HG03139 (cell line): Measurements from ENCODE around the gene S100A6.
"Not testable (repeated sequence)": the region's sequence is repeated elsewhere in the genome, so short reads cannot be mapped to it uniquely, and the experiment has no call there.

ENCODE experiments used
- ATAC-seq: cut with Tn5 transposase; IDR thresholded peaks from one replicate; pipeline ENCODE4 v1.9.1; 2021; ENCODE audit not compliant: unreplicated experiment

Gene S100A6

DNA sequence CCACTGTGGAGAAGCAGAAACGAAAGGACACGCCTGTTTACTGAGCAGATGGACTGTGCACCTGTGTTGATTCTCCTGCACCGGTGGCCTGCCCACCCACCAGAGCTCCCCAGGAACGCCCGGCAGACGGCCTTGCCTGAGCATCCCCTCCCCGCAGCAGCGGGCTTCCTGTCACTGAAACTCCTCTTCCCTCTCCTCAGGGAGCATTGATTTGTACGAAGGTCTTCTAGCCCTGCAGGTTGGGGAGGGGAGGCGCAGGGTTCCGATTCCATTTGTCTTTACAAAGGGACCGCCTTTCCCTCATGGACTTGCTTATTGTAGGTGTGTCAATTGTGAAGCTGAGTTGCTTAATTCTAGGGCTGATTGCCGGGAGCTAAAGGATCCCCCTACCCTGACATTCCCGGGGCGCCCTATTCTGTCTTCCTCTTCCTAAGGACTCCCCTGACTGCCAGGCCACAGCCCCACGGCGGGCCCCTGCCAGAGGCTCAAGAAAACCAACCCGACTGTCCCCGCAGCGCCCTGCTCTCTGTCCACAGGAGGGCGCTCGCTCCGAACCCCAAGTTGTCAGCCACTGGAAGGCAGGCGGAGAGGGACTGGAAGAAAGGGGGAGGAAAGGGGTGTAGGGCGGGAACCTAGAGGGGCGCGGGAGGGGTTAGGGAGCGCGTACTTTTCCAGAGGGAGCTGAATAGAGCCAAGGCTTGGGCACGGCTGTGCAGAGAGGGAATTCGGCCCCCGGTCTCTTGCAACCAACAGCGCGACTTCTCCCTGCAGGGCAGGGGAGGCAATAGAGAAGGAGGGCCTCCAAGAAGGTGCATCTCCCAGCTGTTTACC lies 2.8 kb downstream of the S100A6 start:
- no peak for ATAC-seq

DNA sequence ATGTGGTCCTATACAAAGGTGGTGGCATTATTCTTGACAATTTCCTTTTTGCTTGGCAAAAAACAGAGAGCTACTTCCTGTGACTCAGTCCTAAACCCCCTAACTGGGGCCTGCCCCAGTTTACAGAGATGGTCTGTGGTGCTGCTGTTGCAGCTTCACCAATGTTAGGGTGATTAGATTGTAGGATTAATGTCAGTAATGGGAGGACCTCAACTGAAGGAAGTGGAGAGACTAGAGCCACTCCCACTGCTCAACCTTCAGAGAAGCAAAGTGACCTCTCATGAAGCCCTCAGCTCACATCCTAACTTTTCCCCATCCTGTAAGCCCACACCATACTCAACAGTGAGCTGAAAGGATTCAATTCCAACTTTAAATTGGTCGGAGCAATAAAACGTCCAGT lies 3.6 kb downstream of the S100A6 start:
- ATAC-seq, result no peak

DNA sequence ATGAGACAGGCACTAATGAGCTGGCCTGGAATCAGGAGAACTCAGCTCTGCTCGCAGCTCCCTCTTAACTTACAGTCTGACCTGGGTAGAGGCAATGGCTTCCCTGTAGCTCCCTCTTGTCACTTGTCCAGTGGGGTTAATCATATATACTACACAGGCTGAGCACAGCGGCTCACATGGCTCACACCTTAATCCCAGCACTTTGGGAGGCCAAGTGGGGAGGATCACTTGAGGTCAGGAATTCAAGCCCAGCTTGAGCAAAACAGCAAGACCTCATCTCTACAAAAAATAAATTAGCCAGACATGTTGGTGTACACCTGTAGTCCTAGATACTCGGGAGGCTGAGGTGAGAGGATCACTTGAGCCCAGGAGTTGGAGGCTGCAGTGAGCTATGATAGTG lies 4.2 kb downstream of the S100A6 start:
- ATAC-seq, result no peak

DNA sequence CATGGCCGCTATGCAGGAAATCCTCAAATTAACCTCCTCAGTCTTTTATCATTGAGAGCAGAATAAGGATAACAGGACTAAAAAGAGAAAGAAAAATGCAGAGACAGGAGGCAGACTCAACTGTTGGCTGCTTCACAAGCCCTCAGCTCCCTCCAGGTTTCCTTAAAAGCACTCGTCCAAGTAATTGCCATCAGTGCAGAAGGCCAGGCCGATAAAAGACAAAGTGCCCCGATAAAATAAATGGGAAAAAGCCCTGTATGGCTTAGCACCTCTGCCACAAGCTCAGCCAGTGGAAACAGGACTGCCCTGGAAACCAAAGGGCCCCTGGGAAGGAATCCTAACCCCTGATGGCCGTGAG lies 8.1 kb downstream of the S100A6 start:
- no peak for ATAC-seq

DNA sequence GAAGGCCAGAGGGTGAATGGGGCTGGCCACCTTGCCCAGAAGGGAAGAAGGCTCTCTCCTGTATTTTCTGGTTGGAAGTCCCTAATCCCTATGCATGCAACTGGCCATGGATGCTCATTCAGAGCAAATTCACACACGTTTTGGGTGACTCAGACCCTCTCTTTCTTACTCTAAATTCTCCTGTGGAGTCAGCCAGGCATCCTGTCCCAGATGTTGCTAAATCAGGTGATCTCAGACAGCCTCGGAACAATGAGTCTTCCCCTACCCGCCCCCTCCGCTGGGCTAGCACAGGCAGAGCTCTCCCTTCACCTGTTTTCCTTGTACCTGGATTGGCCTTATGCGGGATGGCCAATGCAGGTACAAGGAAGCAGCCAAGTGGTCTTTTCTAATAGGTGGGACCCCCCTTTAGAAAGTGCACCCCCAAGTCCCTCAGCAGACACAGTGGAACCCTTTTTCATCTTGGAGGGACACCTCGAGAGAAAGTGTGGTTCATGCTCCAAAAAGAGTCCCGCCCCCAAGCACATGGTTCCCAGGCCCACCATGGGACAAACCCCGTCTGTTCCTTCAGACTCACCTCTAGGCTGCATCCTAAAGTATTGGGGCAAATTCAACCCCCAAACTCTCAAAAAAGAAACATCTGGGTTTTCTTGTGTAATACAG lies 8.6 kb downstream of the S100A6 start:
- no peak for ATAC-seq

DNA sequence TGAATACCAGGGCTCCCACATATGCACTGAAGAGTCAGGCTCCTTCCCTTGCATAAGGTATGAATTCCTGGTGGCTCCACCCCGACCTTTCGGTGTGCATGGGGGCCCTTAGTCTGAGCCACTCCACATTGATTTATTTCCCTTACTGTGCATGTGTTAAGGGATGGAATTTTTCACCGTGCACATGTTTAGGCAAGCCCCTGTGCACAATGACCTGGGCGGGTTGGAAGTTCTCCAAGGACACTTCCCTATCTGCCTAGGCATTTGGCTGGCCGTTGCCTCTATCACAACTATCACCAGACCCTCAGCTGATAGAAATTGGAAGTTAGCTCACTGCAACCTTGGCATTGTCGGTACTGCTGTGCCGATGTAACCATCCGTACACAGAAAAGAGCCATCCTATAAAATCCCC lies 9.7 kb downstream of the S100A6 start:
- no peak for ATAC-seq

DNA sequence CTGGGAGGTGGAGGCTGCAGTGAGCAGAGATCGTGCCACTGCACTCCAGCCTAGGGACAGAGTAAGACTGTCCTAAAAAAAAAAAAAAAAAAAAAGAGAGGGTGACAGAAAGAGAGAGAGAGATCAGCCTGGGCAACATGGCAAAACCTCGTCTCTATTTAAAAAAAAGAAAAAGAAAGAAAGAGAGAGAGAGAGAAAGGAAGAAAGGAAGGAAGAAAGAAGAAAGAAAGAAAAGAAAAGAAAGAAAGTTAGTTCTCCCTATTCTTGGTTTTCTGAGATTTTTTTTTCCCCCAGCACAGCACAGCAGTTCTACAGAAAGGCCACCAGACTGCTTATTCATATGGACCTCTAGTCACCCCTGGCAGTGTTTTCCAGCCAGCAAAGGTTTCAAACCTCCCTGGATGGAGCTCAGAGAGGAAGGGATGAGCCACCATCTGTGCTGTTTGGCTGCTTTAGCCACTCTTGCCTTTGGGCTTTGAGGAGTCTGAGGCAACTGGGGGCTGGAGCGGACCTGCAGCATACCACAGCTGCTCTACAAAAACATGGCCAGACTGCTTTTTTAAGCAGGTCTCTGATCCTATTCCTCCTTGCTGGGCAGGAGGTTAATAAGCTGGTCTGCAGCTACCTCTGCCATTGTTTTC lies 10.6 kb downstream of the S100A6 start:
- no peak for ATAC-seq

DNA sequence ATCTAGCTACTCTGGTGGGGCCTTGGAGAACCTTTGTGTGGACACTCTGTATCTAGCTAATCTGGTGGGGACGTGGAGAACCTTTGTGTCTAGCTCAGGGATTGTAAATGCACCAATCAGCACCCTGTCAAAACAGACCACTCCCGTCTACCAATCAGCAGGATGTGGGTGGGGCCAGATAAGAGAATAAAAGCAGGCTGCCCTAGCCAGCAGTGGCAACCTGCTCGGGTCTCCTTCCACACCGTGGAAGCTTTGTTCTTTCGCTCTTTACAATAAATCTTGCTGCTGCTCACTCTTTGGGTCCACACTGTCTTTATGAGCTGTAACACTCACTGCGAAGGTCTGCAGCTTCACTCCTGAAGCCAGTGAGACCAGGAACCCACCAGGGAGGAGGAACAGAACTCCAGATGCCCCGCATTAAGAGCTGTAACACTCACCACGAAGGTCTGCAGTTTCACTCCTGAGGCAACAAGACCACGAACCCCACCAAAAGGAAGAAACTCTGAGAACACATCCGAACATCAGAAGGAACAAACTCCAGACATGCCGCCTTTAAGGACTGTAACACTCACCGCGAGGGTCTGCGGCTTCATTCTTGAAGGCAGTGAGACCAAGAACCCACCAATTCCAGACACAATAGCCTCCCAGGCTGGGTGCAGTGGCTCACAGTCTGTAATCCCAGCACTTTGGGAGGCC lies 13.3 kb downstream of the S100A6 start:
- not testable (repeated sequence) for ATAC-seq

DNA sequence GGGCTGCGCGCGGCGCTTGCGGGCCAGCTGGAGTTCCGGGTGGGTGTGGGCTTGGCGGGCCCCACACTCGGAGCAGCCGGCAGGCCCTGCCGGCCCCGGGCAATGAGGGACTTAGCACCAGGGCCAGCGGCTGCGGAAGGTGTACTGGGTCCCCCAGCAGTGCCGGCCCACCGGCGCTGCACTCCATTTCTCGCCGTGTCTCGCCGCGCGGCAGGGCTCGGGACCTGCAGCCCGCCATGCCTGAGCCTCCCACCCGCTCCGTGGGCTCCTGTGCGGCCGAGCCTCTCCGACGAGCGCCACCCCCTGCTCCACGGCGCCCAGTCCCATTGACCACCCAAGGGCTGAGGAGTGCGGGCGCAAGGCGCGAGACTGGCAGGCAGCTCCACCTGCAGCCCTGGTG lies 14.0 kb downstream of the S100A6 start:
- ATAC-seq, result not testable (repeated sequence)

DNA sequence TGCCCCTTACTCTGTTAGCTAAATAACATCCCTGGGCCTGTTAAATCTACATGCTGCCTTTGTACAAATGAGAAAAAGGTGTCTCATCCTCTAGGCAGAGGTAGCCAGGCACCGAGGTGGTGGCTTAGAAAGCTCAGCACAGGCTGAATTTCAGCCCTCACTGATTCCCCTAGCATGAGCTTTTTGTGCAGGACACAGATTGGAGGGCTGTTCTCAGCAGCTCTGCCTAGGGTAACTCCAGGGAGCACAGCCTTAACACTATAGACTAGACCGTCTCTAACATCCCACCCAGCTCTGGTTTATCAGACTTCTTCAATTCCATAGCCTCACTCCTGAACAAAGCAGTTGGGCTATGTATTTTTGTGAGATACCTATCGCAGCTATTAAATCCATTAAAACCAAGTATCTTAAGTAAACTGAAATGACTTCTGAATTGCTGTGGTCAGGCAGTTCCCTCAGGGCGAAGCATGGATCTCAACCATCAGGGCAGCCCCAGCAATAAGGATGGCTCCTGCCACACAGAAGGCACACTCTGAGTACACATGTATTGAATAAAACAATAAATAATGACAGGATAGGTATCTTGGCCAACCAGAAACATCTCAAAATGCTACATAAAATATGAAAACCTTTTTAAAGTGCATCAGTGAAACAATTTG lies 14.8 kb downstream of the S100A6 start:
- no peak for ATAC-seq

DNA sequence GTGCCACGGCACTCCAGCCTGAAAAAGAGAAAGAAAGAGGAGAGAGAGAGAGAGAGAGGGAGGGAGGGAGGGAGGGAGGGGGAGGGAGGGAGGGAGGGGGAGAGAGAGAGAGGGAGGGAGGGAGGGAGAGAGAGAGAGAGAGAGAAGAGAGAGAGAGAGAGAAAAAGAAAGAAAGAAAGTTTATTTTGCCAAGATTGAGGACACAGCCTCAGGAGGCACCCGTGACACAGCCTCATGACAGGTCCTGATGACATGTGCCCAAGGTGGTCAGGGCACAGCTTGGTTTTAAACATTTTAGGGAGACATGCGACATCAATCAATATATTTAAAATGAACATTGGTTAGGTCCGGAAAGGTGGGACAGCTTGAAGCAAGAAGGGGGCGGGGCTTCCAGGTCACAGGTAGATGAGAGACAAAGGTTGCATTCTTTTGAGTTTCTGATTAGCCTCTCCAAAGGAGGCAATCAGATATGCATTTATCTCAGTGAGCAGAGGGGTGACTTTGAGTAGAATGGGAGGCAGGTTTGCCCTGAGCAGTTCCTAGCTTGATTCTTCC lies 15.6 kb downstream of the S100A6 start:
- ATAC-seq, result not testable (repeated sequence)

DNA sequence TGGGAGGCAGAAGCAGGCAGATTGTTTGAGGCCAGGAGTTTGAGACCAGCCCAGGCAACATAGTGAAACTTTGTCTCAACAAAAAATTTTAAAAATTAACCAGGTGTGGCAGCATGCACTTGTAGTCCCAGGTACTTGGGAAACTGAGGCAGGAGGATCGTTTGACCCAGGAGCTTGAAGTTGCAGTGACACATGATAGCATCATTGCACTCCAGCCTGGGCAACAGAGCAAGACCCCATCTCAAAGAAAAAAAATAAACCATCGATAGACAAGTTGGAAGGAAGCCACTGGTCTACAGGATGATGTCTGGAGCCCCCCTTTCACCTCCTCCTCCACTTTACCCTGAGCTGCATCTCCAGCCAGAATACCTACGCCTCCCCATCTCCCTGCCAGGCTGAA lies 16.5 kb downstream of the S100A6 start:
- ATAC-seq, result no peak

DNA sequence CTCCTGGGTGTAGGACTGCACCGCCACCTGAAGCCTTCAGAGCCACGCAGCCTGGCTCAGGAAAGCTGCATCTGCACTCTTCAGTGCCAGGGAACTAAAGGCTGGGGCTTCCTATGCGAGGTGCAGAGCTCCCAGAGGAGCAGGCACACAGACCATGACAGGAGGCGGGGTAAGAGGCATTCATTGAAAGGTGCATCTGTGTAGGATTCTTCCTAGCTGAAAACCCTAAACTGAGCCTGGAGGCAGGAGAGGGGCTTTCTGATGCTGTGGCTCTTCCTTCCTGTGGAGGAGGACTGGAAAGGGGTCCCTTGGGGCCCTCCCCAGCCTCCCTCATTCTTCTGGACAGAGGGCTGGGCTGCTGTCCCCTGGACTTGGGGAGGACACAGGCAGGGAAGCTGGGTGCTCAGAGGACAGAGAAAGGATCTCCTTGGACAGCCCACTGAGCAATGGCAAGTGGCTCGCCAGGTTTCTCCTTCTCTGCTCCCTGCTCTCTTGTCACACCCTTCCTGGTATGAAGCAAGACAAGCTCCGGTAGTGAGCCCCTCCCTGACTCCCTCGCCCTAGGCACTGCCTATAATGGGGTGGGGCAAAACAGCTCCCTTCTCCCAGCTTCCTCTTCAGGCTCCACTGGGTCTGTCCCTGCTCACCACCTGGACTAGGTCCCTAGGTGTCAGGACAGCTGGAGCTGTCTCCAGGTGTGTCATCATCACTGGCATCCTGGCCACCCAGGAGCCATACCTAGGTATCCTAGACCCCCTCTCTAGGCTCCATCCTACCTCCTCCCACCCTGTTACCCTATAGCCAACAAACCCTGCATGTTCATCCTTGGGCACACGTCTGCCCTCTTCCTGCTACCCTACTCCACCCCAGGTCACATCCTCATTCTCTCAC lies 20.0 kb downstream of the S100A6 start:
- no peak for ATAC-seq

DNA sequence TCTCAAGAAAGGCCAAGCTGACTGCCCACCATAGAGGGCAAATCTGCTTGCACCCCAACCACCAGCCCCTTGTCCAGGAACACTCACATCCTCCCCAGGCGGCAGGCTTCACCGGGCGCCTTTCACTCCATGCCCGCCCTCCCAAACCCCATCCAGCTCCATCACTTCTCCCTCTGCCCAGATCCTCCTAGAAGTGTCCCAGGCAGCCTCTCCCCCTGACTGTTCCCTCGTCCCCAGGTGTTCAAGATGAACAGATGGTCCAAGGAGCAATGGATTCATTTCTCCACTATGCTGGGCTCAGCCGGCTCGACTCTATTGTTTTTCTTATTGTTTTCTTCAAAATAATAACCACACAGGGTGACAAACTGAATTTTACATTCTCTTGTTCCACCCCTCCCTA lies 22.1 kb downstream of the S100A6 start:
- ATAC-seq, result no peak

DNA sequence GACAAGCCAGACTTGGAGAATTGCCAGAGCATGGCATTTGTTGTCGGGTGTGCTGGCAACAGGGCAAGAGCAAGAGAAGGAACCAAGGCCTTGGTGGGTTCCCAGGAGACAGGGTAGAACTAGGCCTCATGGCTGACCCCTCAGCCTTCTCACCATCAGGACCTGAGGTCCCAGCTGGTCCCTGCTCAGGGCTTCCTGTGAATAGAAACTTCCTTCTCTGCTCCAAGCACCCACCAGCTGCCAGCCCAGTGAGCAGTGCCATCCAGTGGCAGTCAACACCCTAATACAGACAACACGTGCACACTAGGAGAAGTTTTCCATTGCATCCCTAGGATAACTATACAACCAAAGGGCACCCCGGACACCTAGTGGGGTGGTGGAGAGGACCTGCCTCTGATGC lies 22.8 kb downstream of the S100A6 start:
- no peak for ATAC-seq

DNA sequence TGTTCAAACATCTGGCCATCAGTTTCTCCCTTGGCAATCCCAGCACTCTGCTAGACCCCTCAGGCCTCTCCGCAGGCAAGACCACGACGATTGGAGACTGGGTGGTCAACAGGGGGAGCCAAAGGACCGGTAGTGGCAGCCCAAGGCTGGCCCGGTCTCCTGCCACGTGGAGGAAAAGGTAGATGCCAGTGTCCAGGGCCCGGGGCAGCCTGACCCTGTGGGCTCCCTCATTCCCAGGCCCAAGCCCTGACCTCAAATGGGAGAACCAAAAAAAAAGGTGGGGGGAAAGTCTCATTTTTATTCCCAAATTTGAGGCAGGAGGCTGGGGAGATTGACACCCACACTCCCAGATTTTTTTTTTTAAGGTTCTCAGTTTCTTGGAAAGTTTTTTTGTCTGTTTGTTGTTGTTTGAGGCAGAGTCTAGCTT lies 24.8 kb downstream of the S100A6 start:
- ATAC-seq, result no peak

DNA sequence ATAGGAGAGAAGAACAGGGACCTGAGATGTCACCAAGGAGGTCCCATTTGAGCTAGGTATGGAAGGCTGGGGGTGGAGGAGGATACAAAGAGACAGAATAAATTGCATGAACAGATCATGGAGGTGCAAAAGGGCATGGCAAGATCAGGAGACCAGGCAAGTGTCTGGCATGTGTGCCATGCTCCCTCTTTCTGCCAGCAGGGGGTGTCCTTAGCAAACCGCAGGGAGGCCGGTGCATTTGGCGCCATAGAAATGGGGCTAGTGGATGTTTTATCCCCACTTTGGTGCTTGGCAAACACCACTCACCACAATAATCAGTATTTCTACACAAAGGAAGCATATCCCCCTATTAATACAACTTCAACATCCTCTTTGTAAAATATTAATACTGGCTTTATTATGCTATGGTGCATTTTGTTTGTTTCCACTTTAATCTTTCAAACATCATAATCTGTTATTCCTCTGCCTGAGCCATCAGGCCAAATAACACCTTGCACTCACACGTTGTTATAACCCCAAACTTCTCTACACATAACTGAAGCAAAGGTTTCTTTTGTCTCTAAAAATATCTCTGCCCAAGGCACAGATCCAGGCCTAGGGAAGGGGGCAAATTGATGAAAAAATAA lies 25.9 kb downstream of the S100A6 start:
- ATAC-seq, result no peak

DNA sequence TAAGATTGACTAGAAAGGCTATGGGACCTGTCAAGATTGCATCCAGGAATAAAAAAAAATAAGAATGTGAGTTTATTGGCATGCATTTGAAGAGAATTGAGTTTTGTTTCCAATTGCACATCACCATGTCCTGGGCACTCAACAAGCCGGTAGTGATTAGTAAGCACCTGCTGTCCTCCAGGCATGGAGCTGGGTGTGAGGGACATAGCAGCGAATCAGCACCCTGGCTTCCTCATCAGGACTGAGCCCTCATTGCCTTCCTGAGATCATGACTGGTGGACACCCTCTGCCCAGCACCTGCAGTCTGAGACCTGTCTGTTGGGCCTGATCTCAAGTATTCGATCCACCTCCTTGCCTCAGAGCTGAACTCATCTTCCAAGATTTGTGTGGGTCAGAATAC lies 26.8 kb downstream of the S100A6 start:
- ATAC-seq, result no peak

DNA sequence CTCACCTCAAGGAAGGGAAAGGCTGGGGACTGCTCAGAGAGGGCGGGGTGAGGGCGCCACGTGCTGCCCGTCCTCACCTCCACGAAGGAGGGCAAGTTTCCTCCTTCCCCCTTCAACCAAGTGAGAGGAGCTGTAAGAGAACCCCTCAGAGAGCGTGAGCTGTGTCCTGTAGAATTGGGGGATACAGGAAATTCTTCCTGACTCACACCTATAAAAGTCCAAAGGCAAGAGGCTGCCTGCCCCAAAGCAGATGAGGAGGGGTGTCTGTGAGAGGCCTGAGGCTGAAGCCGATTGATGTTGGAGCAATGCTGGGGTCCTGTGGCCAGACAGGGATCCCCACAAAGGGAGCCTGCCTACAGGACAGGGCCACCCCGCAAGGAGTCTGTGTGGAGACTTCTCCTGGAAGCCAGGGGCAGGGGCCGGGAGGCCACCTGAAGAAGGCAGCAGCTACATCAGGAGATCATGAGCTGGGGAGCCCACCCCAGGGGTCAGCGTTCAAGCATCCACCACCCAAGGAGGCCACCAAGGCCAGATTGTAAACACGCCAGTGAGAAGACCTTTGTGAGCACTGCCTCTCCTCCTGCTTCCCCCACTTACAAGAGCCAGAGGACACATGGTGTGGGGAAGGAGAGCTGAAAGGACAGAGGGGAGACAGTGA lies 27.7 kb downstream of the S100A6 start:
- ATAC-seq, result no peak
